WERI-Rb-1 (cell line): ENCODE measurements around the gene MALL.

Source experiments
- DNase-seq: peaks from one replicate; pipeline ENCODE4 v3.0.0-alpha.2; 2020
- H3K27ac ChIP-seq: fragments of 250-450 bp; sonication (Bioruptor Pico); 2 replicates; pipeline ENCODE4 v1.5.1; 2020; ENCODE audit warnings: mild to moderate bottlenecking, moderate library complexity
- H3K27me3 ChIP-seq: fragments of 250-450 bp; sonication (Bioruptor Pico); 2 replicates; pipeline ENCODE4 v1.5.1; 2021; ENCODE audit warnings: mild to moderate bottlenecking, low read depth, moderate library complexity; ENCODE audit not compliant: insufficient read depth, severe bottlenecking
- H3K36me3 ChIP-seq: fragments of 250-450 bp; sonication (Bioruptor Pico); 2 replicates; pipeline ENCODE4 v1.5.1; 2020; ENCODE audit warnings: mild to moderate bottlenecking, moderate library complexity
- H3K4me3 ChIP-seq: 2 replicates; pipeline ENCODE4 v1.5.1; 2011; ENCODE audit warnings: low read depth, mild to moderate bottlenecking, control low read depth, low read length
- H3K9me3 ChIP-seq: fragments of 250-450 bp; sonication (Bioruptor Pico); 2 replicates; pipeline ENCODE4 v1.5.1; 2021; ENCODE audit warnings: mild to moderate bottlenecking, moderate library complexity; ENCODE audit not compliant: severe bottlenecking
- CTCF ChIP-seq: IDR thresholded peaks from 2 replicates; pipeline ENCODE4 v1.5.1; 2011; ENCODE audit warnings: low read depth, mild to moderate bottlenecking, control low read depth, inconsistent platforms, low read length

Gene MALL

DNA sequence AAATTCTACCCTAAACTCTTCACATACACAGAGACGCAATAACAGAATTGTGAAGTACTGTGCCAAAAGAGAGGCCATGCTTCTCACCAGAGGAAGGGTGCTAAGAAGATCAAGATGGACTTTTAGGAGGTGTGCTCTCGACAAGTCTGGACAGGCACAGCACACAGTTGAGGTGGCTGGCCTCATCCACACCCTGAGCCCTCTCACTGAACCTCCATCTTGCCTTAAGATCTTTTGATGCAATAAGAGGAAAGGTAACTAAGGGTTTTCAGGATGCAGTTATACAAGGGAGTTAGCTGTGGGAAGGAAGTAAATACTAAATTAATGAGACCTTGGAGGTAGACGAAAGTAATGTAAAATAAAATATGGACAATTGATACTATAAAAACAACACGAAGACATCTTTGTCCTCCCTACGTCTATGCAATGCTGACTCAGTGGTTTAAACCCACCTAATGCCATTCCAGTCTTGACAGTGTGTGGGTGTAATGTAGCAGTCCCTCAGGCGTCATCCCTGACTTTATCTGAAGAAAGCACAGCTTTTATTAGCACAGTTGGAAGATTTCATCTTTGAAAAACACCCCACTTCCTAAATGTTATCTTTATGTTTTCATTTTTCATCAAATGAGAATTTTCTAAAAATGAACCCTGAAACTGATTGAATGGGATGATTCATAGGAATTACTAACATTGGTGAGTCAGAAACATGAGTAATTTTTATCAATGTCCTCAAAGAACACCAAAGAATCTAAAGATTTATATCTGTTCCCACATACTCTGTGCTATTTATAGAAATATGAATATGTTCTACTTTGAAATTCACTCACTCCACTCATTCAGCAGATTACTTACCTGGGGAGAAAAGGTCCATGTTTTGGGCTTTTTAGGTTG, 34.0 kb upstream of the MALL start:
- no peak overlapping the region for H3K27ac ChIP-seq
- H3K27me3 ChIP-seq = peaks cover 2% of the 10 kb centered on the region
- DNase-seq = no peak

DNA sequence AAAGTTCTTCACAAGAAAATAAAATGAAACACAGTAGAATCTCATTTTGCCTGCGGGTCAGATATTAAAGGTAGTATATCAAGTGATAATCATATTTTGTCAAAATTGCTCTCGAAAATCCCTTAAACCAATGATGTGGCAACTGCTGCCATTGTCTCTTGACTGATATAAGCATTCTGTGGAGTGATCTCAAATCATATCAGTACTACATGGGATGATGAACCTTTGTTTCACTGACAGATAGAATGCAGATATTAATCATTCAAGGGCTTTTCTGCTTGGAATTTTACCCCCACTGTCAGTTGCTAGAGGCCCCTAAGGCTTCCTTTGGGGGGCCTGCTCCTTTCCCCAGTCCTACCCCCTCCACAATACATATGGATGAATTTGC, 31.3 kb upstream of the MALL start:
- H3K4me3 ChIP-seq = no peak overlapping the region
- no peak for TF ChIP-seq CTCF
- H3K27ac ChIP-seq = no peak overlapping the region
- no peaks in the 10 kb centered on the region for H3K27me3 ChIP-seq
- H3K9me3 ChIP-seq = no peaks in the 10 kb centered on the region
- H3K36me3 ChIP-seq = no peaks in the 10 kb centered on the region
- DNase-seq = no peak

More for the DNA sequence above, 34.0 kb upstream of the MALL start:
- TF ChIP-seq CTCF = no peak
- Histone ChIP-seq H3K9me3 (no peaks in the 10 kb centered on the region), H3K36me3 (no peaks in the 10 kb centered on the region), H3K4me3 (no peak overlapping the region)

GRCh38 chr2:110146183-110146944, 30.7 kb upstream of the MALL start:
- Histone ChIP-seq H3K9me3 (no peaks in the 10 kb centered on the region), H3K36me3 (no peaks in the 10 kb centered on the region), H3K27me3 (no peaks in the 10 kb centered on the region), H3K4me3 (no peak overlapping the region), H3K27ac (no peak overlapping the region)
- no peak for DNase-seq
- TF ChIP-seq CTCF = no peak

GRCh38 chr2:110143982-110144381, 28.4 kb upstream of the MALL start:
- Histone ChIP-seq H3K27ac (no peak overlapping the region), H3K36me3 (no peaks in the 10 kb centered on the region), H3K4me3 (no peak overlapping the region), H3K9me3 (no peaks in the 10 kb centered on the region), H3K27me3 (peaks cover 4% of the 10 kb centered on the region)
- no peak for DNase-seq
- no peak for TF ChIP-seq CTCF

DNA sequence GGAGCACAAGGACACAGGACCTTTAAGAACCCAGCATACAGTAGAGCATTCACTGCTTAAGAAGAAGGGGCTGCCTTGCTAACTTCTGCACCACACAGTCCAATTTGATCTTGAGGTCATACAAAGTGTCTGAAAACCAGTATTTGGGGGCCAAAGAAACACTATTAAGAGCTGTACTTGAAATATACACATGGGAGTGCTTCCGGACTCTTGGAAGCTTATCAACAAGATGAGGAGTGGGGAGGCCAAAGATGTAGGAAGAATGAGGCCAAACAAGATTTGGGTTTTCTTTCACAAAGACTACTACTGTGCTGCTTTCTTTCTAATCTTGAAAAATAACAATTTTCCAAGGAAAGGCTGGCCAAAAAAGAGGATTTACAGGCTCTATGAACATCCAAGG, 24.8 kb upstream of the MALL start:
- no peak for TF ChIP-seq CTCF
- Histone ChIP-seq H3K36me3 (no peaks in the 10 kb centered on the region), H3K27me3 (peaks cover 4% of the 10 kb centered on the region), H3K4me3 (no peak overlapping the region), H3K9me3 (no peaks in the 10 kb centered on the region), H3K27ac (no peak overlapping the region)
- DNase-seq = no peak
